AG04449 (cell line): ENCODE results near the gene PRKACA.

Source experiments
- CTCF ChIA-PET: fragments of 350-600 bp; formaldehyde crosslinking; extraction: SDS; loops from one replicate; lab custom pipeline; 2021; ENCODE audit warnings: antibody characterized with exemption; lab: Yijun Ruan, JAX
- POLR2A ChIA-PET: fragments of 400-600, 350-600 bp; formaldehyde crosslinking; extraction: SDS; loops from one replicate; lab custom pipeline; 2020; ENCODE audit warnings: antibody characterized with exemption, inconsistent platforms; lab: Yijun Ruan, JAX
- DNase-seq: peaks from one replicate; pipeline ENCODE4 v3.0.0-alpha.2; 2010; ENCODE audit warnings: low read depth, low spot score
- H3K4me3 ChIP-seq: 2 replicates; pipeline ENCODE4 v1.5.1; 2011; ENCODE audit warnings: low read depth, mild to moderate bottlenecking, control low read depth, low read length
- TF ChIP-seq, protein P1 (sequence below): IDR thresholded peaks from one replicate; pipeline ENCODE4 v1.5.1; 2011; ENCODE audit warnings: mild to moderate bottlenecking, moderate library complexity, low read length, control low read depth, inconsistent platforms; ENCODE audit not compliant: insufficient read depth; ENCODE audit errors: missing control alignments

Gene PRKACA

DNA sequence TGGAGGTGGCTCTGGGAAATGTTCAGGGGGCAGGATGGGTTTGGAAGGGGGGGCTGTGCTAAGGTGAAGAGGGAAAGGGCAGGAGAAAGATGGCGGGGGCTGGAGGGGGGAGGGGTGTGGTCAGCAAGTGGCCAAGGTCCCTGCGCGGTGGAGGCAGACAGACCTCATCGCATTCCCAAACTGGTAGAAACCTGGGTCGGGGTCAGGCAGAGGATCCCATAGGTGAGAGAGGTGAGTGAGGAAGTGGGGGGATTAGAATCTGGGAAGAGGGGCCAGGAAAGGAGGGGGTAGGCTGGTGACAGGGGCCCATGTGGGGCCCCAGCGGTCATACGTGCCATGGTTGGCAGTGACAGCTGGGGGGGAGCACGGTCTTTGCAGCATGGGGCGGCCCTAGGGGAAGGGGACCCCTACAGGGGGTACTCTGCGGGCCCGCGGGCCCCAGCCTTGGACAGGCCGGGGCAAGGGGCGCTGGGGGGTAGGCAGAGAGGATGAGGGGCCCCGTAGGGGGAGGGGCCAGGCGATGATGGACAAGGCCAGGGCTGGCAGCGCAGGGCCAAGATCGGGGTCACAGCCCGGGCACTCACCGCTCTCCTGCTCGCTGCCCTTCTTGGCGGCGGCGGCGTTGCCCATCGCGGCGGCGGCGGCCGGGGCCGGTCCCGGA lies 514 bp downstream of the PRKACA start:
- TF ChIP-seq, protein P1, sequence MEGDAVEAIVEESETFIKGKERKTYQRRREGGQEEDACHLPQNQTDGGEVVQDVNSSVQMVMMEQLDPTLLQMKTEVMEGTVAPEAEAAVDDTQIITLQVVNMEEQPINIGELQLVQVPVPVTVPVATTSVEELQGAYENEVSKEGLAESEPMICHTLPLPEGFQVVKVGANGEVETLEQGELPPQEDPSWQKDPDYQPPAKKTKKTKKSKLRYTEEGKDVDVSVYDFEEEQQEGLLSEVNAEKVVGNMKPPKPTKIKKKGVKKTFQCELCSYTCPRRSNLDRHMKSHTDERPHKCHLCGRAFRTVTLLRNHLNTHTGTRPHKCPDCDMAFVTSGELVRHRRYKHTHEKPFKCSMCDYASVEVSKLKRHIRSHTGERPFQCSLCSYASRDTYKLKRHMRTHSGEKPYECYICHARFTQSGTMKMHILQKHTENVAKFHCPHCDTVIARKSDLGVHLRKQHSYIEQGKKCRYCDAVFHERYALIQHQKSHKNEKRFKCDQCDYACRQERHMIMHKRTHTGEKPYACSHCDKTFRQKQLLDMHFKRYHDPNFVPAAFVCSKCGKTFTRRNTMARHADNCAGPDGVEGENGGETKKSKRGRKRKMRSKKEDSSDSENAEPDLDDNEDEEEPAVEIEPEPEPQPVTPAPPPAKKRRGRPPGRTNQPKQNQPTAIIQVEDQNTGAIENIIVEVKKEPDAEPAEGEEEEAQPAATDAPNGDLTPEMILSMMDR: no peak
- ChIA-PET POLR2A (interaction anchor here (1.0 kb wide), 1 partner anchor 25 kb away, joined by 3 read pairs; no protein-coding TSS in a partner anchor), CTCF (interaction anchor here (2.5 kb wide), 1 partner anchor 20 kb away, joined by 10 read pairs; the partner anchor contains the start of gene ASF1B)
- peak overlapping the region; percentile 76 for H3K4me3 ChIP-seq
- DNase-seq: no peak

DNA sequence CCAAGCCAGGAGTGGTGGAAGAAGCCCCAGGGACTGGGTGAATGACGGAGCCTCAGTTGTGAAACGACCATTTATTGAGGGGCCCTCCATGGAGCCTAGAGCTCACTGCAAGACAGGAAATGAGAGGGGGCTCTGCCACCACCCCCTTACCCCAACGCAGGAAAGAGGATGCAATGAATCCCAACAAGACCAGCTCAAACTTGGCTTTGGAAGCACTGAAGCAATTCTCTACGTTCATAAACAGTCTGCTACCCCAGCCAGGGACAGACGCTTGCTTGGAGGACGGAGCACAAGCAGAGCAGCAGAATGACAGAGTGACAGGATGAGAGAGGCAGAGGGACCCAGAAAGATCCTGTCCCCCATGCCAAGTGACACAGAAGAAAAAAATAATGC lies 1.0 kb downstream of the PRKACA start:
- peak overlapping the region; percentile 76 for H3K4me3 ChIP-seq
- TF ChIP-seq, protein P1: no peak
- DNase-seq: no peak
- CTCF ChIA-PET: interaction anchor here (0.9 to 3.9 kb wide), 5 partner anchors 17 to 25 kb away, joined by 3 to 28 read pairs (median 3); partner anchors contain the start of gene ASF1B
- POLR2A ChIA-PET: no interaction called here

DNA sequence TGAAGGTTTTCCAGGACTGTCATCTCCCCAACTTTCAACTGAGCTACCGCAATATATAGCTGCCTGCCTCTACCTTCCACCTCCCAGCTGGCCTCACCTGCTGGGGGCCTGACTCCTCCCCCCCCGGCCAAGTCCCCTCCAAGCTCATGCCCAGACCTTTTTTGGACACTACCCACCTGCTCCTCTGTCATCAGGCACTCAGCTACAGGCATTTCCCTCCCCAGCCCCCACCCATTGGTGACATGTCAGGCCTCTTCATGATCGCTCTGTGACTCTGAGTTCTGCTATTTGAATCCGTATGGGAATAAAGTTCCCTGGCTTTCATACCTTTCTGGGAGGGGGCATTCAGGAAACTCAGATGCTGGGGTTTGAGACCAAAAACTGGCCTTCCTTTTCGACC lies 1.8 kb downstream of the PRKACA start:
- ChIA-PET POLR2A (no interaction called here), CTCF (interaction anchor here (0.7 to 3.9 kb wide), 10 partner anchors 10 to 236 kb away, joined by 3 to 28 read pairs (median 3); partner anchors contain the start of genes ASF1B and MISP3)
- TF ChIP-seq, protein P1: no peak
- no peak for DNase-seq
- H3K4me3 ChIP-seq: no peak overlapping the region; the same call in 1 of the 2 replicates

DNA sequence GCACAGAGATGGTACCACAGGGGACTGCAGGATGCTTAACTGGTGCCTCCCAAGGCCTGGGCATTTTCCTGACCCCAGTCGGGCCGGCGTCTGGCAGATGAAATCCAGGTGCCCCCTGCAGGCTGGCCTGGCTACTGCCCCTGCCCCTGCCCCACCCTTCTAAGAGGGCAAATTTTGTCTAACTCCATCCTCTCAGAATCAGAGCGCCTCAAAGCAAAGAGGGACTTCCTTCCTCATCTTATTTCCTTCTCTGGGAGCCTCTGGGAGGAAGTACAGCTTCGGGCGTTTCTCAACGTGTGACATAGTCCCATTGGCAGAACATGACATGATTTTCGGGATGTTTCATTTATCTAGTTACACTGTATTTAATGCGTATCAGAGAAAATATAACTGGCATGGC lies 2.7 kb downstream of the PRKACA start:
- TF ChIP-seq, protein P1: peak; percentile 40
- DNase-seq: no peak
- ChIA-PET CTCF (interaction anchor here (0.7 to 3.9 kb wide), 13 partner anchors 9 to 242 kb away, joined by 3 to 28 read pairs (median 4); partner anchors contain the start of genes ASF1B and MISP3), POLR2A (no interaction called here)
- no peak overlapping the region for H3K4me3 ChIP-seq

DNA sequence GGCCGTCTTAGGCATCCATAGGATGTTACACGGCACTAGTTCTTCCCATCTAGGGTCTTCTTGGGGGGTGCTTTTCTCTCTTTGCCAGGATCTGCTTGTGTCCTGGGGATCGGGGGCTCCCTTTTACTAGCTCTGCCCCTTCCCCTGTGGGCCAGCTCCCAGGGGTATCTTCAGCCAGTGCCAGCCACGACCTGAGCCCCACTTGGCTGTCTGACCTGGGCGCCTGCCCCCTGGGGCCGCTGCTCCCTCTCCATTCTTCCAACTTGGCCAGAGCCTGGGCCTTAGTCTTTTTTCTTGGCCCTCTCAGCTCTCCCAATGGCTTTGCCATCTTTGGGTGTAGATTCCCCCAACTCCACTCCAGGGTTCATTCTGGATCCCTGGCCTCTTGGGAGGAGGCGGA lies 3.1 kb downstream of the PRKACA start:
- H3K4me3 ChIP-seq: no peak overlapping the region
- no peak for DNase-seq
- ChIA-PET POLR2A (no interaction called here), CTCF (interaction anchor here (0.6 to 3.9 kb wide), 13 partner anchors 11 to 241 kb away, joined by 3 to 28 read pairs (median 4); partner anchors contain the start of genes ASF1B and MISP3)
- TF ChIP-seq, protein P1: no peak

DNA sequence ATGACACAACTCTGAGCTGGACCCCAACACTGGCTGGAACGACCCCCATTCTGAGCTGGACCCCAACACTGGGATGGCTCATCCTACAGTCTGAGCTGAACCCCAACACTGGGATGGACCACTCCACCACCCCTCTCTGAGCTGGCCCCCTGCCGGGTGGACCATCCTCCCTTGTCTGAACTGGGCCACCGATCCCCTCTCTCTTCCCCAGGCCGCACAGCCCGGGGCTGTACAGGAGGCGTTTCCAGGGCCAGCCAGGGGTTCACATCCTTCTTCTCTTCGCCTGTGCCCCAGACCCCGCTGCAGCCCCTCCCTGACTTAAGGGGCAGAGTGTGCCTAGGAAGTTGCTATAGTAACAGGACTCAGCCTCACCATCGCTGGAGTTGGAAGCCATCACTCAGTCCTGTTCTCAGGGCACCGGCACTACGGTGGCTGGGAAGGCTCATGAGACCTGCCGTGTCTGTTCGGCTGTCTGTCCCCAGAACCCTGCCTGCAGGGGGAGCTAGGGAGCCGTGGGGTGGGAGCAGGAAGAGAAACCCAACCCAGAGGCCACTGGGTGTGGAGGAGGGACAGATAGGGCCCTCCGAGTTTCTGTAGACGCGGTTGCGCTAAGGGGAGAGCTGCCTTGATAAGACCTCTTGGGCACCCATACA lies 3.7 kb downstream of the PRKACA start:
- TF ChIP-seq, protein P1: no peak
- POLR2A ChIA-PET: no interaction called here
- CTCF ChIA-PET: interaction anchor here (0.6 to 3.9 kb wide), 12 partner anchors 10 to 241 kb away, joined by 3 to 28 read pairs (median 4); partner anchors contain the start of genes ASF1B and MISP3
- H3K4me3 ChIP-seq: no peak overlapping the region
- DNase-seq: no peak
